ENCODE measurements around the gene SPATA4. TPM values are rescaled to one million over a fixed set of nuclear protein-coding genes. Genes with fewer than 3 reads are reported as not detected.

SPATA4 gene
- total and polyA plus RNA-seq, 2 of the 13 experiments (the other 11 are each of a cell fraction or from before 2014, with no cell fraction given), result not detected

DNA sequence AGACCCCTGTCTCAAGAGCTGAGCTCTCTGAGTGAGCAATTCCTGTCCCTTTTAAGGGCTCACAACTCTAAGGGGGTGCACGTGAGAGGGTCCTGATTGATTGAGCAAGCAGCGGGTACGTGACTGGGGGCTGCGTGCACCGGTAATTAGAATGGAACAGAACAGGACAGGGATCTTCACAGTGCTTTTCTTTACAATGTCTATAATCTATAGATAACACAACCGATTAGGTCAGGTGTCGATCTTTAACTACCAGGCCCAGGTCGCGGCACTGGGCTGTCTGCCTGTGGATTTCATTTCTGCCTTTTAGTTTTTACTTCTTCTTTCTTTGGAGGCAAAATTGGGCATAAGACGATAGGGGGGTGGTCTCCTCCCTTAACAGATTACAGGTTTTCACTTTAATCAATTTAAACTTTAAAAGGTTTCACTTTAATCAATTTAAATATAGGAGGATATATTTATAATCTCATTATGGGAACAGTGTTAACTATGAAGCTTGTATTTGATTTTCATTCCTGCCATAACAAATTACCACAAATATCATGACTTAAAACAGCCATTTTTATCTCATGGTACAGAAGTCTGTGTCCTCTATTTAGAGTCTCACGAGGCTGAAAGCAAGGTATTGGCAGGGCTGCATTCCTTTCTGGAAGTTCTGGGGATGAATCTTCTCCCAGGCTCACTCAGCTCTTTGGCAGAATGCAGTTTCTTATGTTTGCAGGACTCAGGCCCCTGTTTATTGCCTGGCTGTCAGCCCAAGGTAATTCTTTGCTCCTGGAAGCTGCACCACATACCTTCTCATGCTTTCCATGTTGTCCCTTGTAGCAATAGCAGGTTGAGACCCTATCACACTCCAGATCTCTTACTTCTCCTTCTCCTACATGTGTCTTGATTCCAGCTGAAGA lies 5.2 kb downstream of the SPATA4 start:
- WGBS (ENCODE audit: low lambda C conversion rate), result 26% methylated on average over 9 of the region's 11 CpGs
- FAIRE-seq (no peak), ATAC-seq (no peak), DNase-seq (ENCODE audit: low spot score) (no peak)
- Histone ChIP-seq H3K27ac (ENCODE audit: extremely low read length, insufficient read depth, low read length) (no peak overlapping the region), H4K20me1 (ENCODE audit: insufficient read depth, low read length) (no peaks in the 10 kb centered on the region), H3K4me2 (ENCODE audit: low read depth, low read length) (no peak overlapping the region), H2AFZ (ENCODE audit: low read length) (no peak overlapping the region), H3K4me1 (ENCODE audit: insufficient read depth, low read length) (no peaks in the 10 kb centered on the region), H3K9me3 (ENCODE audit: low read length) (no peaks in the 10 kb centered on the region), H3K9ac (ENCODE audit: insufficient read depth, low read depth, low read length) (no peak overlapping the region), H3K27me3 (ENCODE audit: control insufficient read depth in 1 of 2, insufficient read depth in 2 of 2, low read length in 2 of 2) (0 out of 5 replicates have a peak, but pooled peaks cover 0 to 8% of the 10 kb centered on the region in 2 experiments), H3K36me3 (replicated peaks in 1 of 2; ENCODE audit: control insufficient read depth in 1 of 2, insufficient read depth in 2 of 2, low read length in 2 of 2) (no peaks in the 10 kb centered on the region), H3K4me3 (replicated peaks in 1 of 3; ENCODE audit: insufficient read depth in 1 of 3, low read depth in 2 of 3, low read length in 3 of 3) (no peak overlapping the region), H3K79me2 (ENCODE audit: insufficient read depth, low read length) (no peaks in the 10 kb centered on the region)
- in situ Hi-C loops (cut with HindIII; ENCODE audit: extremely low pct_ligation_motif_present, low pct_unique_long_range_greater_than_20kb), result loop anchor here (10.0 kb wide), 1 partner anchor 125 kb away; the partner anchor contains the start of gene SPCS3
- intact Hi-C loops (cut with micrococcal nuclease; ENCODE audit: unreplicated experiment), result no loop called here
- POLR2A ChIA-PET, result no interaction called here
- CTCF ChIA-PET (ENCODE audit: low intra/inter-chr PET ratio, low total read pairs), result no interaction called here
- no TSS peak for BruUV-seq (replicated peaks)
- TF ChIP-seq ZBTB4 (CRISPR knock-in tag; IDR thresholded peaks at IDR 0.05; ENCODE audit: borderline replicate concordance) (no peak), ASH2L (IDR thresholded peaks at IDR 0.05; ENCODE audit: insufficient read length, low read depth, low read length) (no peak), RORA (CRISPR knock-in tag; IDR thresholded peaks at IDR 0.05) (no peak), ZBTB46 (CRISPR knock-in tag; IDR thresholded peaks at IDR 0.05; ENCODE audit: borderline replicate concordance) (no peak), KLF13 (CRISPR knock-in tag; IDR thresholded peaks at IDR 0.05) (no peak), TERF1 (CRISPR knock-in tag; IDR thresholded peaks at IDR 0.05) (no peak), ZFX (CRISPR knock-in tag; IDR thresholded peaks at IDR 0.05; ENCODE audit: low read depth) (no peak), JARID2 (CRISPR knock-in tag; IDR thresholded peaks at IDR 0.05; ENCODE audit: insufficient replicate concordance) (no peak), ZBTB44 (CRISPR knock-in tag; IDR thresholded peaks at IDR 0.05) (no peak), ZNF780A (CRISPR knock-in tag; IDR thresholded peaks at IDR 0.05) (no peak)
- TF ChIP-seq, protein P1, sequence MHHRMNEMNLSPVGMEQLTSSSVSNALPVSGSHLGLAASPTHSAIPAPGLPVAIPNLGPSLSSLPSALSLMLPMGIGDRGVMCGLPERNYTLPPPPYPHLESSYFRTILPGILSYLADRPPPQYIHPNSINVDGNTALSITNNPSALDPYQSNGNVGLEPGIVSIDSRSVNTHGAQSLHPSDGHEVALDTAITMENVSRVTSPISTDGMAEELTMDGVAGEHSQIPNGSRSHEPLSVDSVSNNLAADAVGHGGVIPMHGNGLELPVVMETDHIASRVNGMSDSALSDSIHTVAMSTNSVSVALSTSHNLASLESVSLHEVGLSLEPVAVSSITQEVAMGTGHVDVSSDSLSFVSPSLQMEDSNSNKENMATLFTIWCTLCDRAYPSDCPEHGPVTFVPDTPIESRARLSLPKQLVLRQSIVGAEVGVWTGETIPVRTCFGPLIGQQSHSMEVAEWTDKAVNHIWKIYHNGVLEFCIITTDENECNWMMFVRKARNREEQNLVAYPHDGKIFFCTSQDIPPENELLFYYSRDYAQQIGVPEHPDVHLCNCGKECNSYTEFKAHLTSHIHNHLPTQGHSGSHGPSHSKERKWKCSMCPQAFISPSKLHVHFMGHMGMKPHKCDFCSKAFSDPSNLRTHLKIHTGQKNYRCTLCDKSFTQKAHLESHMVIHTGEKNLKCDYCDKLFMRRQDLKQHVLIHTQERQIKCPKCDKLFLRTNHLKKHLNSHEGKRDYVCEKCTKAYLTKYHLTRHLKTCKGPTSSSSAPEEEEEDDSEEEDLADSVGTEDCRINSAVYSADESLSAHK (CRISPR knock-in tag; IDR thresholded peaks at IDR 0.05; ENCODE audit: borderline replicate concordance), result no peak
